Stimulated activated CD8-positive, alpha-beta memory T cell treated with anti-CD3 and anti-CD28 coated beads, Interleukin-7, amount 100 ng/mL, for 4 hours (primary cell): ENCODE results near the gene DAW1.

Experiments used
- DNase-seq, 2 donors: peaks; one replicate each; pipeline ENCODE4 v3.0.0-alpha.2; 2020; ENCODE audit warnings: low read depth in 2 of 2

DAW1 gene

DNA sequence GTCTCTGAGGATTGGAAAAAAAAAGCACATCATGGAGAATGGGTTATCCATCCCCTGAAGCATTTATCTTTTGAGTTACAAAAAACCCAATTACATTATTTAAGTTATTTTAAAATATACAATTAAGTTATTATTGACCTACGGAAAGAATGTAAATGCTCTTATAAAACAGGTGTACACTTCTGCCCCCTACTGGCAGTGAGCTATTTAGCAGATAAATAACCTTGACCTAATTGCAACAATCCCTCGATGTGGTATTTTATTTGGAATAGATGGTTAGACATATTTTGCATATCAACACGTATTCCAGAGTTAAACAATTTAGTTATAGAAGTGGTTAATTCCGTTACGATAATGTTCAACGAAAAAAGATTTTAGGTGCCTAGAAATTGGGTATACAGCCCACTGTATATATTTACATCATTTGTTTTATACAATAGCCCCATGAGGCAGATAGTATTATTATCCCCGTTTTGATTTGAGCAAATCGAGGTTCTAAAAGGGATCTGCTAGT lies 9.1 kb upstream of the DAW1 start:
- no peak for DNase-seq

DNA sequence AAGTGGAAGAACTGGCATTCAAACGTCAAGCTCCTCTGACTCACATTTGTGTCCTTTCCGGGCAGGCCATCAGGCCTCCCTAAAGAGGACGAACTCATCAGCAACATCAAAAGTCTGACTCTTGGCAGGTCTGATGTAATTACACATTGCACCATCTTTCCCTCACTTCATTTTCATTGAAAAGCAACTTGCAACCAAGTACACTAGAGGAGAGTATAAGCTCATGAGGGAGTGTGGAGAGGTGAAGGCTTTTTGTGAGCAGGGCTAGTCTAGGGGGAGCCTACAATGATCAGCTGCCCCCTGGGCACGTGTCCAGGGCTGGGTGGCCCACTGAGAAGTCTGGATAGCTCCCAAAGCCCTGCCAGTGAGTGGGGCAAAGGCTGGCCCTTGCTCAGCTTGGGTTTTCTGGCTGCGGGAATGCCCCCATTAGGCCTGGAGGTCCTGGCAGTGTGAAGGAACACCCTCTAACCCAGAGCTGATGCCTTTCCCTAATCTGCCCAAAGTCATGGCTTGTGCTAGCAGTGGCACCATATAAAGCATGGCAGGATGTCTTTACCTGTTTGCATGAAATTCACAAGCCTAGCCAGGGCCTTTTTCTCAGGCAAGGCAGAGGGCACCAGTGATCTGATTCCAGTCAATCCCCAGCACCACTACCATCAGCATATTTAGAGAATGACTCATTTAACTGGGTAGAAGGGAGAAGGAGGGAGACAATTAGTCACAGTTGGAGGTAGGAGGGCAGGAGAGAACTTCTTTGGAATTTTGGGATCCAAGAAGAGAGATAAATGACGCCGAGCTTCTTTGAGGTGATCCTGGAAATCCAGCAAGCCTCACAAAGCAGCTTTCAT lies 8.5 kb upstream of the DAW1 start:
- DNase-seq, result no peak

DNA sequence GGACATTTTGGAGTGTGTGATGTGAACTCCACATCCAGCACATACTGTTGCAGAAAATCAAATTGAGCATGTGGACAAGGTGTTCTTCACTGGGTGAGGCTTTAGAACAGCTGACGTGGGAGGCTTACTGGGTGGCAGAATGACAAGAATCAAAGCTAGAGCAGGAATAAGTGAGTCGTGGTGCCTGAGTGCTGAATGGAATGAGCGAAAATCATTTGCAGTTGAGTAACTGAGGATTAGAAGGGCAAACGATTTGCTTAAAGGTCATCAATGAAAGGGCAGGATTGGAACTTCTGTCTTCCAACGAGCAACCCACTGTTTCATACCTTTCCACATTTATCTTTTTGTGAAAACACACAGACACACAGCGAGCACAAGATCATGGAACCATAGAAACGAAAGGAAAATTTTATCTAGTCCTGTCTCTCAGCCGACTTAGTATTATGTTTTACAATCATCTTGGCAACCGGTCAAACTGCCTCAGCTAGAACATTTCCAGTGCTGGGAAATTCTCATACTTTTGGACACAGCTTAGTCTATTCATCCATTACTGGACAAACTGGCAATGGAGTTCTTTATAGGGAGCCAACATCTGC lies 7.2 kb upstream of the DAW1 start:
- no peak for DNase-seq

DNA sequence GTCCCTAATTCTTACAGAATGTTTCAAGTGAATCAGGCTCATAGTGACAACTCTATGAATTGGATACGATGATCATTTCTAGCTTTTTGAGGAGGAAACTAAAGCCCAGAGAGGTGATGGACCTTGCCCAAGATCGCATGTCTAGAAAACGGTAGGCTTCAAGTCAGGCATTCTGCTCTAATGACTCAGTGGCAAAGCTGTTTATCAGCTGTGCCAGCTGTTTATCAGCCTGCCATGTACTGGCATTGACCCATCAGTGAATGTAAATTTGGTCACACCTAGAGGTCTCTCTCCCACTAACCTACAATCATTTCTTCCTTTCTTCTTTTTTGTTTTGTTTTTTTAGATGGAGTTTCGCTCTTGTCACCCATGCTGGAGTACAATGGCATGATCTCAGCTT lies 6.1 kb upstream of the DAW1 start:
- DNase-seq, result no peak

DNA sequence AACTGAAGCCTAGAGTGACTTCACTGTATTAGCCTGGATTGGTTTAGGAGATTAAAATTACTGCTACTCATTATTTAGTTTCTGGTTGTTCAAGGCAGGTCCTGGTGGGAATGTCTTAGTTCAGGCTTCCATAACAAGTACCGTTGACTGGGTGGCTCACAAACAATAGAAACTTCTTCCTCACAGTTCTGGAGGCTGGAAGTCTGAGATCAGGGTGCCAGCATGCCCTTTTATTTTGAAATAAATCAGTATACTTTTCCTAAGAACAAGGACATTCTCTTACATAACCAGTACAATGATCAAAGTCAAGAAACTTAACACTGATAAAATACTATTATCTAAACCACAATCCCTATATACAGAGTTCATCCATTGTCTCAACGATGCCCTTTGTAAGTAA lies 4.0 kb upstream of the DAW1 start:
- no peak for DNase-seq

DNA sequence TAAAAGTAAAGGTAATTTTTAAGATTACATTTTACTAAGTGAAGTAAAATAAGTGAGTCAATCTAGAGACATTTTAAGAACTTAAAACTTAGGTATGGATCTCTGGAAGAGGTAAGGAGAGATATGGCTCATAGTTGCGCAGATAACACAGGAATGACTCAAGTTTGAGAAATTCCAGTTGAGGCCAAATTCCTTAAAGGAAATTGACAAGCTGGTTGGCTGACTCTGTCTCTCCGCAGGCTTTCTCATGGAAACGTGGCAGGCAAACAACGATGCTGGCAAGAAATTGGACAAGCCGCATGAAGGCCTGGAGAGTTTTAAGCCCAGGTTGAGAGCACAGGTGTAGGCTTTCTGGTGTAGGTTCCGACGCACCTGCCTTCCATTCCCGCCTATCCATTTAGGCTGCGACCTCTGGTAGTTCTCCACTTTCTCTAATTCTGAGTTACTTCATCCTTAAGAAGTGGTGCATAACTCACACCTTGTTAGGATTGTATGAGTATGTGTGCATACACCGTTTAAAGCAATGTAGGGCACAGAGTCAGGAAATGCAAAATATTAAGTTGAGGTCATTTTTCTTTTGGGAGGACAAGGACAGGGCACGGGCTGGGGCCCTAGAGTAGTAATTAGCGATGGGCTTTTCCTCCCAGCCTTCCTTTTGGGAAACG lies 589 bp upstream of the DAW1 start:
- DNase-seq, result no peak

DNA sequence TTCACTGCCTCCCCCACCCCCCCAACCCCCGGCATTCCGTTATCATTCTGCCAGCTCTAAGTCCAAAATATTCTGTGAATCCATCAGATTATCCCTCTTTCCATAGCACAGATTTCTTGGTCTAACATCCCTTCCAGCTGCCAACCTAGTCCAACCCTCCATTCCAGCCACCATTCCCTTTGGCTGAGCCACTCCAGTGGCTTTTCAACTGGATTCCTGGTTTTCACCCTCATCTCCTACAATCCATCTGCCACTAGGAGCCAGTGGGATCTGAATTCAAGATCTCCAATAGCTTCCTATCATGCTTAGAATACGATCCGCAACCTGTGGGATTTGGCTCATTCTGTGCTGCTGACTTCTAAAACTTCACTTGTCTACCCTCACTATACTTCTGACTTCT lies 1.2 kb downstream of the DAW1 start:
- no peak for DNase-seq

DNA sequence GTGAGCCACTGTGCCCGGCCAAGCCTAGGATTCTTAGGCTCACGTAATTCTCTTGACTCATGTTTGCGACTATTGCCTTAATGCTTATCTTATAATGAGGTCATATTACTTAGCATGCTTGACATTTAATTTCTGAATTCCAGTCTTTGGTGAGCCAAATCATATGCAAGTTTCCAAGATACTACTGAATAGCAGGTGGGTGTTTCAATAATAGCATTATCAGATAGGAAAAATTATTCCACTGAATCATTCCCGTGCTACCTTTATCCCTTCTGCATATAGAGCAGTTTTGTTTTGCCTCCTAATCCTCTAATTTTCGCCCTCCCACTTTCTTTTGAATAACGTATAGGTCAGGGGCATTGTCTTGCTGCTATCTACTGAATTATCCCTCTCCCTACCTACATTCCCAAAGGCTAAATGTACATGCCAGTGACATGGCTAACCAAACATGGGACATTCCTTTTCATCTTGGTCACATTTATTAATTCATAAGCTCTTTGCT lies 4.9 kb downstream of the DAW1 start:
- no peak for DNase-seq

DNA sequence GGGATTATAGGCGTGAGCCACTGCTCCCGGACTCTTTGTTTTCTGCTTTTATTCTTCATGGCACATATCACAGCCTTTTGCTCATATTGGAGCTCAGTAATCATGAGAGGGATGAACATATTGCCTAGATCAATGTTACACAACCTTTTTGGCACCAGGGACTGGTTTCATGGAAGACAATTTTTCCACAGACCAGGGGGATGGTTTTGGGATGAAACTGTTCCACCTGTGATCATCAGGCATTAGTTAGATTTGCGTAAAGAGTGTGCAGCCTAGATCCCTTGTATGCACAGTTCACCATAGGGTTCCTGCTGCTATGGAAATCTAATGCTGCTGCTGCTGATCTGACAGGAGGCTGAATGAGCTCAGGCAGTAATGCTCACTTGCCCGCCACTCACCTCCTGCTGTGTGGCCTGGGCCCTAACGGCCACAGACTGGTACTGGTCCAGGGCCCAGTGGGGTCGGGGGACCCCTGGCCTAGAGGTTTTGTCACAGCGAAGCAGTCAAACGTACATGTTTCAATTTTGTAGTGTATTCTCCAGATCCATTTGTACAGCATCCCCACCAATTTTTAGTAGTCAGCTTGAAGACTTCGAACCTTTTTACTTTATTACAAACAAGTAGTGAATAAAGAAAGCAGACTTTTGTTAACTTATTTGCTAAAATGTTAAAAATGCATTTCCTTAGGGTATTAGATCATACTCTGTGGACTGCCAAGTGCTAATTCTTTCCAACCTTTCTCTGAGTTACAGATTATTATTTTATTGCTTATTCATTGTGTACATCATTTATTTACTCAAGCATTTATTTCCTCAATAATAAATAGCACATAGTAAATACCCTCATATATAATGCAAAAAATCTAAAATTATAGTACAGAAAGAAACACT lies 6.2 kb downstream of the DAW1 start:
- no peak for DNase-seq

DNA sequence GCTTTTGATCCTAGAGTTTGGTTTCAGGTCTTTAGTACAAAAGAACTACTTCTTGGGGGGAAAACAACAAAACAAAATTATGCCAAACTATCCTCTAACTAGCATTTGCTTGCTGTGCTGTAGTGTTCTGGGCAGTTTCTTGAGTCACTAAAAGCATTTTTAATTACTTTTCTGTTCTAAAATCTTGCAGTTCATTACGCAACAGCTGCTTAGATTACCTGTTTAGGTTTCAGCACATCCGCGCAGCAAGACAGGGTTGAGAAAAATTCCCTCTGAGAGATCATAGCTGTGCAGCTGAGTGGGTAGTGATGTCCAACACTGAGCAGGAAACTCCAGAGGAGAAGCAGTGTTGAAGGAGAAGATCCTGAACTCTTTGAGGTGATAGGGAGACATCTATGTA lies 9.0 kb downstream of the DAW1 start:
- DNase-seq, result no peak

DNA sequence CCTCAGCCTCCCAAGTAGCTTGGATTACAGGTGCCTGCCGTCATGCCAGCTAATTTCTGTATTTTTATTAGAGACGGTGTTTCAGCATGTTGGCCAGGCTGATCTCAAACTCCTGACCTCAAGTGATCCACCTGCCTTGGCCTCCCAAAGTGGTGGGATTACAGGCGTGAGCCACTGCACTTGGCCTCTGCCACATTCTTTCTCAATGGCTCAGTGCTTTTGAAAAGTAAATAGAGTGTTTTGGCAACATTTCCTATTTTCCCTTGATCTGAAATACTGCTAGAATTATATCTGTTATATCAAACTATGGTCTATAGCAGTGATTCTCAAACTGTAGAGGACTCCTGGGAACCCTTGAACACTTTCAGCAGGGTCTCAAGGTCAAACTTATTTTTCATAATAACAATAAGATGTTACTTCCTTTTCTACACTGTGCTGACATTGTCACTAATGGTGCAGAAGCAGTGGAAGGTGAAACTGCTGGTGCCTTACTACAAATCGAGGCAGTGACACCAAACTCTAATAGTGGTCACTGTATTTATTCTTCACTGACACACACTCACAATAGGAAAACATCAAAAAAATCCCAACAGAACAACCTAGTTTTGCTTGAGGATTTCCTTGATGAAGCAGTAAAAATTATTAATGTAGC lies 10.6 kb downstream of the DAW1 start:
- no peak for DNase-seq

DNA sequence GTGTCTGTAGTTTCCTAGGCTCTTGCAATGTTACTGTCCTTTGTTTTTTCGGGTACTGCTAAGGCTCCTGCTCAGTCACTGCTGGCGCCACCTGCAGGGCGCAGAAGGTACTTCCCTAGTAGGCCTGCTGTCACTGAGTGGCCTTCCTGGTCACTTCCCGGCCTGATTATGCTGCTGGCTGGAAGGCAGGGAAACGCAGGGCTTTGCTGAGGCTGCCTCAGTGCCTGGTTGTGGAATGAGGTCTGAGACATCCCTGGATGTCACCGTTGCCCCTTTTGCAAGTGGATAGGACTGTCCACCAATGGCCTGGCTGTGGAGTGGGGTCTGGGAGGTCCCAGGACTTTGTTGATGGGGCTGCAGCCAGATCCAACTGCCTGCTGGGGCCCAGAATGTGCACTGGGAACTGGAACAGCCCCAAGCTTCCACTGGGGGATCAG lies 13.1 kb downstream of the DAW1 start:
- DNase-seq, result peak in 1 of 2 donors; percentile 8

DNA sequence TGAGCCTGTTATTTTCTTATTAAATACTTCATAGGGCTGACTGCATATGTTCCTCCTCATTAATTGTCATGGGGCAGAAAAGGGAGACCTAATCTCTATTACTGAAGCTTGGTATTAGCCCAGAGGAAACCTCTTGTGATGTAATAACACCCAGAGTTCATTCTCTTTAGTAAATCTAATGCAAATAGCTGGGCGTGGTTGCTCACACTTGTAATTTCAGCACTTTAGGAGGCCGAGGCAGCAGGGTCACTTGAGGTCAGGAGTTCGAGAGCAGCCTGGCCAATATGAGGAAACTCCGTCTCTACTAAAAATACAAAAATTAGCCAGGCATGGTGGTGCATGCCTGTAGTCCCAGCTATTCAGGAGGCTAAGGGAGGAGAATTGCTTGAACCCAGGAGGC lies 14.7 kb downstream of the DAW1 start:
- no peak for DNase-seq

DNA sequence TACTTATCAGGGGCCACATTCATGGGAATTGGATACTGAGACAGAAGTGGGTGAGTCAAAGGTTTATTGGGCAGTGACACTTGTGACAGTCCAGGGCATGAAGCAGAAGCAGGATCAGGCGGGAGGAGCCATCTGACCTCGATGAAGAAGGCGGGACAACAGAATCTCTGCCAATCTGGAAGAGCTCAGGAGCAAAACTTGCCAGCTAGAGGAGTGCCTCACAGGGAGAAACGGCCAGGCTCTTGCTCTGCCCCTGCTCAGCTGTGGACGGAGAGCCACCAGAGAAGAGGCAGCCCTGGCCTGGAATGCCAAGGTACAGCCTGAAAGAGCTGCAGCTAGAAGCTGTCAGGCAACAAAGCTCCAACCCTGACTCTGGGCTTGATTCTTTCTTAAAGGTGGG lies 16.9 kb downstream of the DAW1 start:
- DNase-seq, result no peak

DNA sequence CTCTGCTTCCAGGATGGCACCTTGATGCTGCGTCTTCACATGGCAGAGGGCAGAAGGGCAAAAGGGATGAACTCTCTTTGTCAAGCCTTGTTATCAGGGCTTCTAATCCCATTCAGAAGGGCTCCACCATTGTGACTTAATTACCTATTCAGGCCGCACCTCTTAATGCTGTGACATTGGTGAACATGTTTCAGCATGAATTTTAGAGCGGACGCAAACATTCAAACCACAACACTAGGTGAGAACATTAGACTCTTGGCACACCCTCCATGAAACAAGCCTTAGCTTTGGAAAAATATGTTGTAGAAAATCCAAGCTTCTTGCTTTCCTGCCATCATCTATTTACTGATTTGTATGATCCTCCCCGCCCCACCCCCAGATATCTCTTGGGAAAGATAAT lies 17.9 kb downstream of the DAW1 start:
- DNase-seq, result no peak

DNA sequence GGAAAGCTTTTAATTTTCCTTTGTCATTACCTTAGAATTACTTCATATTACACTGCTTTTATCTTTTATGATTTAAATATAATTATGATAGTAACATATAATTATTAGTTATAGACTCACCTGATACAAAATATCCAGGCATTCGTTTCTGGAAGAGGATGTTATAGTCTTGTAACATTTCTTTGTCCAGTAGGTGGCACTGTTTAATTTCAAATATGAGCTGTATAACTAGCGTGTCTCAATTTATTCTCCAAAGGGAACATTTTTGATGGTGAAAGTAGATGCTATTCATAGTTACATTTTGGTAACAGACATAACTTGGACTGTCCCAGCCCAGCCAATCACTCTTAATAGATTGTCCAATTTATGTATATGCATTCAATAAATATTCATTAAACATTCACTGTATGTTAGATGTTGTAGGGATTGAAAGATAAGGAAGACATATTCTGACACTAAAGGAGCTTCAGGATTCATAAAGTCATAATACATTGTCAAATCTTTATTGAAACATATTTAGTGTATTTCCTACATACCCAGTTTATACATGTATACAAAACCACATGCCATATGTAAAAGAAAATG lies 19.2 kb downstream of the DAW1 start:
- no peak for DNase-seq

DNA sequence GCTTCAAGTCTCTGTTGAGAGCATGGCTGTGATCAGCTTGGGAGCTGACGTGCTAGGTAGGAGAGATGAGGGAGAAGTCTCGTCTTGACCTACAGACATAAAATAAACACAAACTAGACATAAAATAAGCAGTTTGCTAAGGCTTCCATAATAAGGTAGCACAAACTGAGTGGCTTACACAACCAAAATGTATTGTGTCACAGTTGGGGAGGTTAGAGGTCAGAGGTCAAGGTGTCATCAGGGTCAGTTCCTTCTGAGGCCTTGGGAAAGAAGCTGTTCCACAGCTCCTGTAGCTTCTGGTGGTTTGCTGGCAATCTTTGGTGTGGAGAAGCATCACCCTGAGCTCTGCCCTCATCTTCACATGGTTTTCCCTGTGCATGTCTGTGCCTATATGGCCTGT lies 20.2 kb downstream of the DAW1 start:
- no peak for DNase-seq

DNA sequence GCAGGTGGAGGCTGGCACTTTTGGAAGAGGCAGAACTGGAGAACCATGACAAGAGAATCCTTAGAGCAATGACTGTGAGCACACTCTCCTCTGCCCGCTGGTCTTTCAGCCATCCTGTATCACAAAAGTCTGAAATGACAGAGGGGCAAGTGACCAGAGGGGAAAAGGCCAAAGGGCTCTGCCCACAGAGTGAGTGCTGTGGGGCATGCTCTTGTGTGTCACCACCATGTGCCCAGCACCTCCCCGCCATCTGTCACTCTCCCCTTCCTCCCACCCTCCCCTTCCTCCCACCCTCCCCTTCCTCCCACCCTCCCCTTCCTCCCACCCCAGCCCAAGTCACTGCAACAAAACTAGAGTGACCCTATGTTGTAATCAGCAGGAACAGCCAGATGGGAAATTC lies 31.9 kb downstream of the DAW1 start:
- no peak for DNase-seq

DNA sequence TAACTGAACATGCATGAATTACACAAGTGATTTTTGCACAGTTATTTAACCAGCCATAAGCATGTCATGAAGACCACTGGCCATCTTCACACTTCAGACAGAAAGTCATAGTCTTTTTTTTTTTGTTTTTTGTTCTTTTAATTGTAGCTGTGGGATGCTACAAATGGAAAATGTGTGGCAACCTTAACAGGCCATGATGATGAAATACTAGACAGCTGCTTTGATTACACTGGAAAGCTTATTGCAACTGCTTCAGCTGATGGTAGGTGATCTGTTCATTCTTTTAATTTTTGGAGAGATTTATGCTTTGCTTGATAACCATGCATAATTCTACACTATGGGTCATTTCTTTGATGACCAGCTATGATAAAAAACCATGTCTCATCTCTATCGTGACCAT lies 35.6 kb downstream of the DAW1 start:
- no peak for DNase-seq

DNA sequence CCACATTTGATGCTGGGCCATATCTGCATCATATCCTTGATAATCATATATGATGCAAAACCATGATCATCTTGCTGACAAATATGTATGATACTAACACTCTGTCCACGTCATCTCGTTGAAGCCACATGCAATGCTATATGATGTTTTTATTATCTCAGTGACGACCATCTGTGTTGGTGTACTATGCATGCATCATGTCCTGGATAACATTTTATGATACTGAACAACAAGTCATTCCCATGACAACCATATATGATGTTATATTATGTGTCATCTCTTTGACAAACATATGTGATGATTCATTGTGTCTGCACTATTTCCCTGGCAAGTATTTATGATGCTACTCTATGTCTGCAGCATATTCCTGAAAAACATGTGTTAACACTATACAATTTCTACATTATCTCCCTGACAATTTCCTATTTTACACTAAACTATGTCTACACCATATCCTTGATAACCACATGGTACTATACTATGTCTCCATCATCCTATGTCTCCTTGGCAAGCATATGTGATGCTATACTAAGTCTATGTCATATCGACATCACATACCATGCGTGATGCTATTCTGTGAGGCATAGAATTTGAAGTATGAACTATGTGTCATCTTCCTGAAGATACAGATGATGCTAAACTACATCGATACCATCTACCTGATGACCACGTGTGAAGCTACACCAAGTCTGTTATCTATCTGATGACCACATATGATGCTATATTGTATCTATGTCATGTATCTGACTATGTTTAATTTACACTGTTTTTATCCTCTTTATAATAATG lies 37.0 kb downstream of the DAW1 start:
- DNase-seq, result no peak
